Ishikawa (cell line): ENCODE data around the gene LCAT.

ENCODE experiments used
- CEBPB ChIP-seq: IDR thresholded peaks from 2 replicates; pipeline ENCODE4 v1.6.1; 2012
- CREB1 ChIP-seq: IDR thresholded peaks from 2 replicates; pipeline ENCODE4 v1.6.1; 2012; ENCODE audit warnings: low read depth
- EGR1 ChIP-seq: IDR thresholded peaks from 2 replicates; pipeline ENCODE4 v1.6.1; 2012
- EP300 ChIP-seq: IDR thresholded peaks from 2 replicates; pipeline ENCODE4 v1.6.1; 2012; ENCODE audit warnings: borderline replicate concordance
- FOXM1 ChIP-seq: IDR thresholded peaks from 2 replicates; pipeline ENCODE4 v1.6.1; 2012; ENCODE audit warnings: low read depth, borderline replicate concordance
- NFIC ChIP-seq: IDR thresholded peaks from 2 replicates; pipeline ENCODE4 v1.6.1; 2012
- RAD21 ChIP-seq: IDR thresholded peaks from 2 replicates; pipeline ENCODE4 v1.6.1; 2012; ENCODE audit warnings: low read depth
- TAF1 ChIP-seq: IDR thresholded peaks from 2 replicates; pipeline ENCODE4 v1.6.1; 2012; ENCODE audit warnings: low read depth, mild to moderate bottlenecking
- TCF12 ChIP-seq: IDR thresholded peaks from 2 replicates; pipeline ENCODE4 v1.6.1; 2012; ENCODE audit warnings: low read depth
- TEAD4 ChIP-seq: IDR thresholded peaks from 2 replicates; pipeline ENCODE4 v1.6.1; 2012
- YY1 ChIP-seq: IDR thresholded peaks from 2 replicates; pipeline ENCODE4 v1.6.1; 2012; ENCODE audit warnings: low read depth
- ZBTB7A ChIP-seq: IDR thresholded peaks from 2 replicates; pipeline ENCODE4 v1.6.1; 2012; ENCODE audit warnings: low read depth
- TF ChIP-seq, protein P1 (sequence below): IDR thresholded peaks from 2 replicates; pipeline ENCODE4 v1.6.1; 2012
- TF ChIP-seq, protein P2 (sequence below): IDR thresholded peaks from 2 replicates; pipeline ENCODE4 v1.6.1; 2012
- TF ChIP-seq, protein P3 (sequence below): IDR thresholded peaks from 2 replicates; pipeline ENCODE4 v1.6.1; 2012; ENCODE audit warnings: low read depth, mild to moderate bottlenecking

The LCAT gene

DNA sequence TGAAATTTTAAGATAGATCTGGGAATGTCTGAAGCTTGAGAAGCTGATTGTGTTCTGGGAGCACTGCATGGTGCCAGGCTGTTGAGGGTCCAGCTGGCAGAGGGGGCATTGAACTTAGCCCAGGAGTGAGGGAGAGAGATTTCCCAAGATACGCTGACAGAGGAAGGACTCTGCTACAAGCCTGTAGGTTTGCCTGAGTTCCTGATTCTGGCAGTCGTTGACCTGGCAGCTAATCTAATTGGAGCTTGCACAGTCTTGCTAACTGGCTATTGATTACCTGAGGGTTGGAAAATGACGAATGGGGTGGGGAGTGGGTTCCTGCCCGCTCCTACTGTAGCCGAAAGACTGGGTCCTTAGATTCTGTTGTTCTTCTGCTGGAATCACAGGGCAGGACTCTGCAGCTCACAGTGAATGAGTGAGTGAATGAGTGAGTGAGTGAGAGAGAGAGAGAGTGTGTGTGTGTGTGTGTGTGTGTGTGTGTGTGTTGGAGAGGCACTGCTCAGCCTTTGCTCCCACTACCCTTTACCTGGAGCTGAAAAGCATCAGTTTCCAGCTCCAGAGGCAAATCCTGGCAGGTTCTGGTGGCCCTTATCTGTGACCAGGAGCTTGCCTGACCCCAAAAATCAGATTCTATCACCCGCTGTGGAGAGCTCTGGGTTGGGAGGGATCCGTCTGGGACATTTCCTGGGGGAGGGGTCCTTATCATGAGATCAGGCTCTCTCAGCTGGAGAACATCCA lies 29.0 kb downstream of the LCAT start:
- TF ChIP-seq, protein P1, sequence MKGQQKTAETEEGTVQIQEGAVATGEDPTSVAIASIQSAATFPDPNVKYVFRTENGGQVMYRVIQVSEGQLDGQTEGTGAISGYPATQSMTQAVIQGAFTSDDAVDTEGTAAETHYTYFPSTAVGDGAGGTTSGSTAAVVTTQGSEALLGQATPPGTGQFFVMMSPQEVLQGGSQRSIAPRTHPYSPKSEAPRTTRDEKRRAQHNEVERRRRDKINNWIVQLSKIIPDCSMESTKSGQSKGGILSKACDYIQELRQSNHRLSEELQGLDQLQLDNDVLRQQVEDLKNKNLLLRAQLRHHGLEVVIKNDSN: no peak
- TF ChIP-seq TCF12 (no peak), FOXM1 (no peak), CEBPB (no peak), YY1 (no peak), ZBTB7A (no peak), CREB1 (no peak), TAF1 (no peak), NFIC (no peak), RAD21 (no peak)
- TF ChIP-seq, protein P2, sequence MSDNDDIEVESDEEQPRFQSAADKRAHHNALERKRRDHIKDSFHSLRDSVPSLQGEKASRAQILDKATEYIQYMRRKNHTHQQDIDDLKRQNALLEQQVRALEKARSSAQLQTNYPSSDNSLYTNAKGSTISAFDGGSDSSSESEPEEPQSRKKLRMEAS: no peak
- TF ChIP-seq, protein P3, sequence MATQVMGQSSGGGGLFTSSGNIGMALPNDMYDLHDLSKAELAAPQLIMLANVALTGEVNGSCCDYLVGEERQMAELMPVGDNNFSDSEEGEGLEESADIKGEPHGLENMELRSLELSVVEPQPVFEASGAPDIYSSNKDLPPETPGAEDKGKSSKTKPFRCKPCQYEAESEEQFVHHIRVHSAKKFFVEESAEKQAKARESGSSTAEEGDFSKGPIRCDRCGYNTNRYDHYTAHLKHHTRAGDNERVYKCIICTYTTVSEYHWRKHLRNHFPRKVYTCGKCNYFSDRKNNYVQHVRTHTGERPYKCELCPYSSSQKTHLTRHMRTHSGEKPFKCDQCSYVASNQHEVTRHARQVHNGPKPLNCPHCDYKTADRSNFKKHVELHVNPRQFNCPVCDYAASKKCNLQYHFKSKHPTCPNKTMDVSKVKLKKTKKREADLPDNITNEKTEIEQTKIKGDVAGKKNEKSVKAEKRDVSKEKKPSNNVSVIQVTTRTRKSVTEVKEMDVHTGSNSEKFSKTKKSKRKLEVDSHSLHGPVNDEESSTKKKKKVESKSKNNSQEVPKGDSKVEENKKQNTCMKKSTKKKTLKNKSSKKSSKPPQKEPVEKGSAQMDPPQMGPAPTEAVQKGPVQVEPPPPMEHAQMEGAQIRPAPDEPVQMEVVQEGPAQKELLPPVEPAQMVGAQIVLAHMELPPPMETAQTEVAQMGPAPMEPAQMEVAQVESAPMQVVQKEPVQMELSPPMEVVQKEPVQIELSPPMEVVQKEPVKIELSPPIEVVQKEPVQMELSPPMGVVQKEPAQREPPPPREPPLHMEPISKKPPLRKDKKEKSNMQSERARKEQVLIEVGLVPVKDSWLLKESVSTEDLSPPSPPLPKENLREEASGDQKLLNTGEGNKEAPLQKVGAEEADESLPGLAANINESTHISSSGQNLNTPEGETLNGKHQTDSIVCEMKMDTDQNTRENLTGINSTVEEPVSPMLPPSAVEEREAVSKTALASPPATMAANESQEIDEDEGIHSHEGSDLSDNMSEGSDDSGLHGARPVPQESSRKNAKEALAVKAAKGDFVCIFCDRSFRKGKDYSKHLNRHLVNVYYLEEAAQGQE: no peak

DNA sequence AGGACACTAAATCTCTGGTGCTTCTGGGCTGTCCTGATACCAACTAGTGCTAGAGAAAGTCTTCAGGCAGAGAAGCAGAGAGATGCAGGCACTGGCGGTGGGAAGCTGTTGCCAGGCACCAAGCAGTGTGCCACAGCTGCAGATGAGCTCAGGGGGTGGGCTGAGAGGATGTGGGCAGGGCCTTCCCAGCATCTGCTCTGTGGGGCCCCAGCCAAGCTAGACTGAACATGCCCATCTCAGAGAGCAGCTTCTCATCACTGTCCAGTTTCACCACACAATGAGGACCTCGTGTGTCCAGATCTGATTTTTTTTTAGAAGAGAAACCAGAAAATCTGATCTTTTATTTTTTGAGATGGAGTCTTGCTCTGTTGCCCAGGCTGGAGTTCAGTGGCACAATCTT lies 33.8 kb downstream of the LCAT start:
- TF ChIP-seq, protein P2: no peak
- TF ChIP-seq EP300 (no peak), ZBTB7A (no peak), CREB1 (no peak), CEBPB (no peak), EGR1 (no peak), YY1 (no peak), TEAD4 (no peak), TAF1 (no peak), TCF12 (no peak), NFIC (no peak), FOXM1 (no peak), RAD21 (no peak)
- TF ChIP-seq, protein P3: no peak
- TF ChIP-seq, protein P1: no peak

DNA sequence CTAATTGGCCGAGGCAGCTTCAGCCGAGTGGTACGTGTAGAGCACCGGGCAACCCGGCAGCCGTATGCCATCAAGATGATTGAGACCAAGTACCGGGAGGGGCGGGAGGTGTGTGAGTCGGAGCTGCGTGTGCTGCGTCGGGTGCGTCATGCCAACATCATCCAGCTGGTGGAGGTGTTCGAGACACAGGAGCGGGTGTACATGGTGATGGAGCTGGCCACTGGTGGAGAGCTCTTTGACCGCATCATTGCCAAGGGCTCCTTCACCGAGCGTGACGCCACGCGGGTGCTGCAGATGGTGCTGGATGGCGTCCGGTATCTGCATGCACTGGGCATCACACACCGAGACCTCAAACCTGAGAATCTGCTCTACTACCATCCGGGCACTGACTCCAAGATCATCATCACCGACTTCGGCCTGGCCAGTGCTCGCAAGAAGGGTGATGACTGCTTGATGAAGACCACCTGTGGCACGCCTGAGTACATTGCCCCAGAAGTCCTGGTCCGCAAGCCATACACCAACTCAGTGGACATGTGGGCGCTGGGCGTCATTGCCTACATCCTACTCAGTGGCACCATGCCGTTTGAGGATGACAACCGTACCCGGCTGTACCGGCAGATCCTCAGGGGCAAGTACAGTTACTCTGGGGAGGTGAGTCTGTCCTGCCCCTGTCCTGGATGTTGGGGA lies 34.7 kb downstream of the LCAT start:
- no peak for TF ChIP-seq FOXM1
- TF ChIP-seq, protein P3: no peak
- TF ChIP-seq, protein P1: no peak
- no peak for TF ChIP-seq TEAD4
- no peak for TF ChIP-seq EP300
- TF ChIP-seq ZBTB7A: no peak
- no peak for TF ChIP-seq TAF1
